ENCODE results near the gene PTCSC3.

GRCh38 chr14:36204461-36205073, 28.0 kb upstream of the PTCSC3 start:
- TF ChIP-seq, protein P1, sequence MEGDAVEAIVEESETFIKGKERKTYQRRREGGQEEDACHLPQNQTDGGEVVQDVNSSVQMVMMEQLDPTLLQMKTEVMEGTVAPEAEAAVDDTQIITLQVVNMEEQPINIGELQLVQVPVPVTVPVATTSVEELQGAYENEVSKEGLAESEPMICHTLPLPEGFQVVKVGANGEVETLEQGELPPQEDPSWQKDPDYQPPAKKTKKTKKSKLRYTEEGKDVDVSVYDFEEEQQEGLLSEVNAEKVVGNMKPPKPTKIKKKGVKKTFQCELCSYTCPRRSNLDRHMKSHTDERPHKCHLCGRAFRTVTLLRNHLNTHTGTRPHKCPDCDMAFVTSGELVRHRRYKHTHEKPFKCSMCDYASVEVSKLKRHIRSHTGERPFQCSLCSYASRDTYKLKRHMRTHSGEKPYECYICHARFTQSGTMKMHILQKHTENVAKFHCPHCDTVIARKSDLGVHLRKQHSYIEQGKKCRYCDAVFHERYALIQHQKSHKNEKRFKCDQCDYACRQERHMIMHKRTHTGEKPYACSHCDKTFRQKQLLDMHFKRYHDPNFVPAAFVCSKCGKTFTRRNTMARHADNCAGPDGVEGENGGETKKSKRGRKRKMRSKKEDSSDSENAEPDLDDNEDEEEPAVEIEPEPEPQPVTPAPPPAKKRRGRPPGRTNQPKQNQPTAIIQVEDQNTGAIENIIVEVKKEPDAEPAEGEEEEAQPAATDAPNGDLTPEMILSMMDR (IDR thresholded peaks at IDR 0.05): no peak
- TF ChIP-seq POLR2A (IDR thresholded peaks at IDR 0.05): no peak

All from Peyer's patch (tissue), 4 donors.